GM20000 (cell line): ENCODE measurements around the gene LGALS12.

Experiments
- DNase-seq: peaks from one replicate; pipeline ENCODE4 v3.0.0; 2012; ENCODE audit warnings: low spot score
- TF ChIP-seq, protein P1 (sequence below): IDR thresholded peaks from 2 replicates; pipeline ENCODE4 v1.5.1; 2012; ENCODE audit warnings: mild to moderate bottlenecking, control low read depth; ENCODE audit errors: extremely low read depth, missing control alignments

The LGALS12 gene

DNA sequence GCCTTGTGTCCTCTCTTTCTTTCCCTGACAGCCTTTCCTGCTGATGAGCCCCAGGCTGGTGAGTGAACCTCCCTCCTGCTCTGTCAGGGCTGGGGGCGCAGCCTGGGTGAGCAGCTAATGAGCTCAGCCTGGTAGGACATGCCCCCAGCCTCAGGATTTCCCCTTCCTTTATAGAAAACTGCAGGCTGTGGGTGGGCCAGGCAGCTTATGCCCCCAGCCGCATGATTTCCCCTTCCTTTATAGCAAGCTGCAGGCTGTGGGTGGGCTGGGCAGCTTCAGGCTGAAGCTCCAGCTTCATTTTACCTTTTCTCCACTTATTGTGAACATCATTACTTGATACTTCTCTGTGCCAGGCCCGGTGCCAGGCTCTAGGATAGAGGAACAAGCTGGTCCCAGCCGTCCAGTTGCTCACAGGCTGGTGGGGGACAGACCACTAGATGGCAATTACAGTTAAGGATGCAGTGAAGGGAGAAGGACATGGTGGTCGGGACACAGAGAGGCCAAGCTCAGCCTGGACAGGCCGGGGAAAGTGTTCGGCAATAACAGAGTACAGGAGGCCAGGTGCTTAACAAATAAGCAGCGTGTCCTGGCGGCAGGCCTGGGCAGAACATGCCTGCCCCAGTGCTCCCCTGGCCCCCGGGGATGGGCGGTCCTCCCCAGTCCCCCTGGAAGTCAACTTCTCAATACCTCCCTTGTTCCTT lies 5.3 kb downstream of the LGALS12 start:
- TF ChIP-seq, protein P1, sequence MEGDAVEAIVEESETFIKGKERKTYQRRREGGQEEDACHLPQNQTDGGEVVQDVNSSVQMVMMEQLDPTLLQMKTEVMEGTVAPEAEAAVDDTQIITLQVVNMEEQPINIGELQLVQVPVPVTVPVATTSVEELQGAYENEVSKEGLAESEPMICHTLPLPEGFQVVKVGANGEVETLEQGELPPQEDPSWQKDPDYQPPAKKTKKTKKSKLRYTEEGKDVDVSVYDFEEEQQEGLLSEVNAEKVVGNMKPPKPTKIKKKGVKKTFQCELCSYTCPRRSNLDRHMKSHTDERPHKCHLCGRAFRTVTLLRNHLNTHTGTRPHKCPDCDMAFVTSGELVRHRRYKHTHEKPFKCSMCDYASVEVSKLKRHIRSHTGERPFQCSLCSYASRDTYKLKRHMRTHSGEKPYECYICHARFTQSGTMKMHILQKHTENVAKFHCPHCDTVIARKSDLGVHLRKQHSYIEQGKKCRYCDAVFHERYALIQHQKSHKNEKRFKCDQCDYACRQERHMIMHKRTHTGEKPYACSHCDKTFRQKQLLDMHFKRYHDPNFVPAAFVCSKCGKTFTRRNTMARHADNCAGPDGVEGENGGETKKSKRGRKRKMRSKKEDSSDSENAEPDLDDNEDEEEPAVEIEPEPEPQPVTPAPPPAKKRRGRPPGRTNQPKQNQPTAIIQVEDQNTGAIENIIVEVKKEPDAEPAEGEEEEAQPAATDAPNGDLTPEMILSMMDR = no peak
- no peak for DNase-seq

DNA sequence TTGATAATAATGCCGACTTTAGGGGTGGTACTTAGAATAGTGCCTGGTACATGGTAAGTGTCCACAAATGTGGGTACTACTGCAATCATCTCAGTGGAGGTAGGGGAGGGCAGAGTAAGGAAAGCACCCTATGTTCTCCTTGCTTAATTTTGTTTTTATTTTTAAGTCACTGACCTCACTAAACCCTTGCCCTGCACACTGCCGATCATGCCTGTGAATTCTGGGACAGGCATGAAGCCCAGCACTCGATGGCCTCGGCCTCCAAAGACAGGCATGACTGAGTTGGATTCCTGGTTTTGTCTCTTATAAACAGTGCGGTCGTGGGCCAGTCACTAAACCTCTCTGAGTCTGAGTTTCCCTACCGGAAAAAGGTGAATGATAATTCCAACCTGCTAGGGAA lies 6.9 kb downstream of the LGALS12 start:
- no peak for DNase-seq
- TF ChIP-seq, protein P1 = no peak

DNA sequence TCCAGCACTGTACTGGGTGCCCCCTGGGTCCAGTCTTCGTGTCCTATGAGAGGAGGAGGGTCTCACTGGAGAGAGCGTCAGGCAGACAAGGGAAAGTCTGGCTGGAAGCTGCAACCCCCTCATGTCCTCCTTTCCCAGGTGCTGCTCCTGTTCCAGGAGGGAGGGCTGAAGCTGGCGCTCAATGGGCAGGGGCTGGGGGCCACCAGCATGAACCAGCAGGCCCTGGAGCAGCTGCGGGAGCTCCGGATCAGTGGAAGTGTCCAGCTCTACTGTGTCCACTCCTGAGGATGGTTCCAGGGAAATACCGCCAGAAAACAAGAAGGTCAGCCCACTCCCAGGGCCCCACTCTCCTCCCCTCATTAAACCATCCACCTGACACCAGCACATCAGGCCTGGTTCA lies 10.2 kb downstream of the LGALS12 start:
- no peak for DNase-seq
- TF ChIP-seq, protein P1 = no peak

DNA sequence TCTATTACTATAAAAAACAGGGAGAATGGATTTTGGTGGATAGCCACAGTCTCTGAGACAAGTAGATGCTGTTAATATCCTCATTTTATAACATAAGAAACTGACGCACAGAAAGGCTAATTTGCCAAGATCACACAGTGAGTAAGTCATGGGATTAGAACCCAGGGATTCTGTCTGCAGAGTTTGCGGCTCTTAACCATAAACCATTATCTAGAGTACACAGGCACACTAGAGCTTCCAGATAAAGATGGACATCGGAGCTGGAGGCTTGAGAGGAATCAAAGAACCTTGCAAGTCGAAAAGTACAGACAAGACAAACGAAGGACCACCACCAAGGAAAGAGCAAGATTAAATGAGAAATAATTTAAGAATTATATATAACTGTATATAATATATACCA lies 11.3 kb downstream of the LGALS12 start:
- no peak for DNase-seq
- TF ChIP-seq, protein P1 = no peak

DNA sequence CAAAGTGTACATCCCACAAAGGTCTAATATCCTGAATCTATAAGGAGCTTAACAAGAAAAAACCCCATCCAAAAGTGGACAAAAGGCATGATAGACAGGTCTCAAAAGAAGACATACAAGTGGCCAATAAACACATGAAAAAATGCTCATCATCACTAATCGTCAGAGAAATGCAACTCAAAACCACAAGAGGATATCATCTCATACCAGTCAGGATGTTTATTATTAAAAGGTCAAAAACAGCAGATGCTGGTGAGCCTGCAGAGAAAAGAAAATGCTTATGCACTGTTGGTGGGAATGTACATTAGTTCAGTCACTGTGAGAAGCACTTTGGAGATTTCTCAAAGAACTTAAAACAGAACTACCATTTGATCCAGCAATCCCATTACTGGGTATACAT lies 12.7 kb downstream of the LGALS12 start:
- TF ChIP-seq, protein P1 = no peak
- DNase-seq = no peak

DNA sequence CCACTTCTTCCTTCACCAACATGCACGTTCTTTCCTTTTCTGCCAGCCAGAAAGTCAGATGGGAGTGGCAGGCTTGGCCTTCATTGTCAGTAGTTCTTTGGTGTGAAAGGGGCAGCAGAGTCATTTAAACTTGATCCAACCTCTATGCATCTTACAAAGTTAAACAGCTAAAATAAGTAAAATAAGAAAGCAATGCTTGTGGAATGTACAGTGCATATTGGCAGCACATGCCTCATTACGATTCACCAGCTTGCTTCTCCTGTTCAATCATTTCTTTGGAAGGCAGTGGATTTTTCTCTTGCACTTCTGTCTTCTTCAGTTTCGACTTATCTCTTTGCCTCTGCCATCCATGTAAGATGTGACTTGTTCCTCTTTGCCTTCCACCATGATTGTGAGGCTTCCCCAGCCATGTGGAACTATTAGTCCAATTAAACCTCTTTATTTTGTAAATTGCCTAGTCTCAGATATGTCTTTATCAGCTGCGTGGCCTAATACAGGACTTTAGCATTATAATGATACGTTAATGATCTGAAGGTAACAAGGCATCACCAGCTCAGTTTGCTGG lies 14.8 kb downstream of the LGALS12 start:
- DNase-seq = no peak
- TF ChIP-seq, protein P1 = no peak

DNA sequence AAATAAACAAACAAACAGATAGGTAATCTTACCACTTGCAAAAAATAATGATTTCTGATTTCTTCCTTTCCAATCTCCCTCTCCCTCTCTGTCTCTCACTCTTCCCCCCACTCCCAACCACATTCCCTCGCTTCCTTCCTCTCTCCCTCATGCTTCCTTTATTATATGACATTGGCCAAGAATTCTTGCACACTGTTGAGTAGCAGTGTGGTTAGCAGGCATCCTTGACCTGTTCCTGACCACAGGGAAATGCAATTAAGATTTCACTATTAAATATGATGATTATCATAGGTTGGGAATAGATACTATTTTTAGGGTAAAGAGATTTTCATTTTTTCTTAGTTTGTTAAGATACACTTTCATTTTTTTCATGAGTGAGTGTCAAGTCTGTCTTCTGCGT lies 16.0 kb downstream of the LGALS12 start:
- TF ChIP-seq, protein P1 = no peak
- no peak for DNase-seq
